ENCODE results near the gene TNFRSF19. TPM values are rescaled to one million over a fixed set of nuclear protein-coding genes. Genes with fewer than 3 reads are reported as not detected.
A peak's percentile ranks its signal among the peaks of the same experiment; 100 is the strongest.

Gene TNFRSF19
- total RNA-seq, 1 donor from 2014 or later, result not detected

DNA sequence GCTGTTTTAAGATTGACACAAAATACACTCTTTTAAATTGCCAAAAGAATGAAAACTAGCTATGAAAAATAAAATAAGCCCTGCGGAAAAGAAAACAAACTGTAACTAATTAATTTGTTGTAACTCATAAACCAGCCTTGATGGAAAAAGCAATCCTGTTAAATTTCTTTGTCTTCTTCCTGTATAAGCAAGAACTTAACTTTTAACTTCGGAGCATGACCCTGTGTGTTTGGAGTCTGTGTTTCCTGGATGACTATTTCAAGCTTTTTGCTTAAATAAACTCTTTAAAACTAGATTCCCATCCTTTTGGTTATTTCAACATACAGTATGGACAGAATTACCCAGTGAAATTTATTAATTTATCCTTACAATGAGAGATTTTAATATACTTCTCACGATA lies 122.6 kb downstream of the TNFRSF19 start:
- no peaks in the 10 kb centered on the region for H3K36me3 Mint-ChIP-seq (ENCODE audit: low read depth)
- intact Hi-C loops (cut with micrococcal nuclease), result no loop called here
- no peaks in the 10 kb centered on the region for H3K9me3 Mint-ChIP-seq
- H3K4me1 Mint-ChIP-seq, result peaks cover 9% of the 10 kb centered on the region
- no peak overlapping the region for H3K27ac Mint-ChIP-seq
- H3K4me3 Mint-ChIP-seq, result no peak overlapping the region
- peaks cover 3% of the 10 kb centered on the region for H3K27me3 Mint-ChIP-seq
- DNase-seq, result no peak

DNA sequence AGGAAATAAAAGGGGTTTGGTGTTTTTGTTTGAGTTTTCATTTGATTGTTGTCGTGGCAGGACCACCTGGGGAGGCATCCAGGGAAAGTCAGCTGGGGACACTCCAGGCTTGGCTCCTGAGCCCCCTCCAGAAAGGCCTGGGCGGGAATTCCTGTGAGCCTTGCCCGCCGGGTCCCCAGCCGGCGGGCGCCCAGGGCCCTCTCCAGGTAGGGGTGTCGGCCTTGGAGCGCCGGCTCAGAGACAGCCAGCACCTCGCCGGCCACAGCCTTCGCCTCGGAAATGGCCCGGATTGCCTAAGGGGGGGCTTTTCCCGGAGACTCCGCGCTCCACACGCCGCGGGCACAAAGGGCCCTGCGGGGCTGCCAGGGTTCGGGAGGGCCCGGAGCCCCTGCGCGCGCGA lies 125.0 kb downstream of the TNFRSF19 start:
- Mint-ChIP-seq H3K36me3 (ENCODE audit: low read depth) (no peaks in the 10 kb centered on the region), H3K27me3 (peaks cover 3% of the 10 kb centered on the region), H3K4me3 (no peak overlapping the region), H3K4me1 (peaks cover 10% of the 10 kb centered on the region), H3K9me3 (no peaks in the 10 kb centered on the region), H3K27ac (no peak overlapping the region)
- DNase-seq, result no peak
- intact Hi-C loops (cut with micrococcal nuclease), result loop anchor here (5.0 kb wide), 1 partner anchor 118 kb away; no protein-coding TSS in a partner anchor

DNA sequence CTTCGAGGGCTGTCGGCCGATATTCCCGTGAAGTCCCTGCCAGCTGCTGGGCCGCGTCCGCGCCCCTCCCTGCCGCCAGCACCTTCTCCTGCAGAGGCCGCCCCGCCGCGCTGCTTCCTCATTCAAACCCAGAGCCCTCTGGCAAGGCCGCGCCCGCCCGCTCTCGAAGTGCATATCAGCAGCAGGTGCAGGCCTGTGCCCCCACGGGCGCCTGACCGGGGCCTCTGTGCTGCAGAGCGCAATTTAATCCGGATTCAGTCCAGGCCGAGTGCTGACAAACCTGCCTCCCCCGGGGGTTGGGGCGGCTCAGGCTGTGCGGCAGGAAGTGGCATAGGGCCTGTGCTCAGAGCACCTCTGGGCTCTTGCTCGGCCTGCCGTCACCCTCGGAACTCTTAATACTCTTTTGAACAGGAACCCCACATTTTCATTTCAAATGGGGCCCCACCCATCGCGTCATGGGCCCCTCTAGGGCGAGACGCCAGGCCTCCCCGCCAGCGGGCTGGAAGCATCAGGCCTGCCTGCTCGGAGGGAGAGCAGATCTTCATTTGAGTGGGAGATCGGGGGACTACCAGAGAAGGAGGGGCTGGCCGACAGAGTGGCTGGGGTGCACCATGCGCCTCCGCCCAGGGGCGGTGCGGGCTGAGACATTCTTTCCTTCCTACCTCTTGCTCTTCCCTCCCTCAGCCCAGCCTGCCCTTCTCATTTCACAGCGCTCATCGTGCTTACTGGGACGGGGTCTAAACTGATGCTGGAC lies 125.7 kb downstream of the TNFRSF19 start:
- Mint-ChIP-seq H3K9me3 (no peaks in the 10 kb centered on the region), H3K36me3 (ENCODE audit: low read depth) (no peaks in the 10 kb centered on the region), H3K4me3 (peak overlapping the region; percentile 80), H3K4me1 (peaks cover 10% of the 10 kb centered on the region), H3K27me3 (peaks cover 3% of the 10 kb centered on the region), H3K27ac (peak overlapping the region; percentile 91)
- intact Hi-C loops (cut with micrococcal nuclease), result loop anchor here (5.0 kb wide), 1 partner anchor 119 kb away; no protein-coding TSS in a partner anchor
- peak; percentile 85 for DNase-seq

DNA sequence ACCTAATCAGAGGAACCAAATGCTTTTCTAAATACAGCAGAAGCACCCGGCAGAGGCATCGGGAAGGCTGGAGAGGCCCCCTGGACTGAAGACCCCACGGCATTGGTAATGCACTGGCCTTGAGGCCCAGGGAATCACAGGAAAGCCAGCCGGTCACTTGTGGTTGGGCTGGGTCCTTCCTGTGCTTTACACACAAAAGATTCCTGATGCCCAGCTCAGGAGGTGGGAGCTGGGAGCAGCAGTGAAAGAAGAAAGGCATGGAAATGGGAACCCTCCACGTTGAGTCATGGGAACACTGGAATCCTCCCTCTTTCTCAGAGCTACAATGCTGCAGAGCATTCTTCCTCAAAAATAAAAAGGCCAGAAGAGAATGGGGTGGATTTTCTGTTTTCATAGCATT lies 126.4 kb downstream of the TNFRSF19 start:
- Mint-ChIP-seq H3K9me3 (no peaks in the 10 kb centered on the region), H3K4me3 (no peak overlapping the region), H3K27ac (no peak overlapping the region), H3K4me1 (peaks cover 10% of the 10 kb centered on the region), H3K36me3 (ENCODE audit: low read depth) (no peaks in the 10 kb centered on the region), H3K27me3 (peaks cover 3% of the 10 kb centered on the region)
- intact Hi-C loops (cut with micrococcal nuclease), result loop anchor here (5.0 kb wide), 1 partner anchor 119 kb away; no protein-coding TSS in a partner anchor
- DNase-seq, result no peak

DNA sequence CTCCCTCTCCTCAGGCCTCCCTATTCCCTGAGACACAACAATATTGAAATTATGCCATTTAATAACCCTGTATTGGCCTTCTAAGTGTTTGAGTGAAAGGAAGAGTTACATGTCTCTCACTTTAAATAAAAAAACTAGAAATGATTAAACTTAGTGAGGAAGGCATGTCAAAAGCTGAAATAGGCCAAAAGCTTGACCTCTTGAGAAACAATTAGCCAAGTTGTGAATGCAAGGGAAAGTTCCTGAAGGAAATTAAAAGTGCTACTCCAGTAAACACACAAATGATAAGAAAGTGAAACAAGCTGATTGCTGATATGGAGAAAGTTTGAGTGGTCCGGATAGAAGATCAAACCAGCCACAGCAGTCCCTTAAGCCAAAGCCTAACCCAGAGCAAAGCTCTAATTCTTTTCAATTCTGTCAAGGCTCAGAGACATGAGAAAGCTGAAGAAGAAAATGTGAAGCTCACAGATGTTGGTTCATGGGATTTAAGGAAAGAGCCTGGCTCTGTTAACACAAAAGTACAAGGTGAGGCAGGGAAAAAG lies 127.6 kb downstream of the TNFRSF19 start:
- Mint-ChIP-seq H3K27ac (no peak overlapping the region), H3K36me3 (ENCODE audit: low read depth) (no peaks in the 10 kb centered on the region), H3K4me3 (no peak overlapping the region), H3K4me1 (peaks cover 10% of the 10 kb centered on the region), H3K9me3 (no peaks in the 10 kb centered on the region), H3K27me3 (no peaks in the 10 kb centered on the region)
- intact Hi-C loops (cut with micrococcal nuclease), result loop anchor here (5.0 kb wide), 1 partner anchor 121 kb away; no protein-coding TSS in a partner anchor
- DNase-seq, result no peak

DNA sequence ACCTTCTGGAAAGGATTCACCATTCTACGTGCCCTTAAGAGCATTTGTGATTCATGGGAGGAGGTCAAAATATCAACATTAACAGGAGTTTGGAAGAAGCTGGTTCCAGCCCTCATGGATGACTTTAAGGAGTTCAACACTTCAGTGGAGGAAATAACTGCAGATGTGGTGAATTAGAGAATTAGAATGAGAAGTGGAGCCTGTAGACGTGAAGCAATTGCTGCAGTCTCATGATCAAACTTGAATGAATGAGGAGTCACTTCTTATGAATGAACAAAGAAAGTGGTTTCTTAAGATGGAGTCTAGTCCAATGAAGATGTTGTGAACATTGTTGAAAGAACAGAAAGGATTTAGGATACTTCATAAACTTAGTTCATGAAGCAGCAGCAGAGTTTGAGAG lies 129.1 kb downstream of the TNFRSF19 start:
- intact Hi-C loops (cut with micrococcal nuclease), result loop anchor here (5.0 kb wide), 1 partner anchor 122 kb away; no protein-coding TSS in a partner anchor

DNA sequence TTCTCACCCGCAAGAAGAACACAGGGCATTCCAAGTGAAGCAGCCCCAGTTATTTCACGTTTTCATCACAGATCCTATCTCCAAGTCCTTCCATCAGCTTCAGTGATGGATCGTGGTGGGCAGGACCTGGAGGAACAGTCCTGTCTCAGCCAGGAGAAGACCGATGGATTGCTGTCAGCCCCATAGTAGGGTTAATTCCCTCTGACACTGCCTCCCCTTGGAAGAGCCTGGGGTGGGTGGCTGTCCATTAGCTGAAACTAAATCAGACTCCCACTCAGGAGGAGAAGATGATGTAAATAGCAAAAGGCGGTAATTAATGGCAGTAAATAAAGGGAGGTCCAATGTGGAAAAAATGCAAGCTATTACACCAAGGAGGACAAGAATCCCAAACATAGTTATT lies 131.0 kb downstream of the TNFRSF19 start:
- no peak for DNase-seq
- no peaks in the 10 kb centered on the region for H3K27me3 Mint-ChIP-seq
- intact Hi-C loops (cut with micrococcal nuclease), result no loop called here
- no peaks in the 10 kb centered on the region for H3K9me3 Mint-ChIP-seq
- peaks cover 4% of the 10 kb centered on the region for H3K4me1 Mint-ChIP-seq
- no peaks in the 10 kb centered on the region for H3K36me3 Mint-ChIP-seq (ENCODE audit: low read depth)
- no peak overlapping the region for H3K27ac Mint-ChIP-seq
- no peak overlapping the region for H3K4me3 Mint-ChIP-seq

More for the DNA sequence above, 129.1 kb downstream of the TNFRSF19 start:
- DNase-seq, result no peak
- H3K27ac Mint-ChIP-seq, result no peak overlapping the region
- H3K4me3 Mint-ChIP-seq, result no peak overlapping the region
- peaks cover 10% of the 10 kb centered on the region for H3K4me1 Mint-ChIP-seq
- H3K27me3 Mint-ChIP-seq, result no peaks in the 10 kb centered on the region
- no peaks in the 10 kb centered on the region for H3K9me3 Mint-ChIP-seq
- no peaks in the 10 kb centered on the region for H3K36me3 Mint-ChIP-seq (ENCODE audit: low read depth)

DNA sequence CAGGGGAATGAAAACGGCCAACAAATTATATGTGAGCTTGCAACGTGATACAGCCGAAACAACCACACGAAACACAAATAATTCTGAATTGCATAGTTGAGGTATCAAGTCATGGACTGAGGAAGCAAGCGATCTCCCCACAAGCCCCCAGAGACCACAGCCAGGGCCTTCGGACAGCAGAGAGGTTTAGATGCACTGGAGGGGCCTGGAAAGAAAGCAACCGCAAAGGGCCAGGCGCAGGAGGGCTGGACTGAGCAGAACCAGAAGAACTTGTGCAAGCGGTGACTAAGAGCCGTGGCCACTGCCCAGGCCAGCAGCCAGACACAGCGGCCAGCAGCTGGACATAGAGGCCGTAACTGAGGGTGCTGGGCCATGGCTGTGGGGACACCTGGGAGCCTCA lies 131.4 kb downstream of the TNFRSF19 start:
- intact Hi-C loops (cut with micrococcal nuclease), result no loop called here
- Mint-ChIP-seq H3K27ac (no peak overlapping the region), H3K27me3 (no peaks in the 10 kb centered on the region), H3K36me3 (ENCODE audit: low read depth) (no peaks in the 10 kb centered on the region), H3K4me1 (peaks cover 2% of the 10 kb centered on the region), H3K9me3 (no peaks in the 10 kb centered on the region), H3K4me3 (no peak overlapping the region)
- no peak for DNase-seq

DNA sequence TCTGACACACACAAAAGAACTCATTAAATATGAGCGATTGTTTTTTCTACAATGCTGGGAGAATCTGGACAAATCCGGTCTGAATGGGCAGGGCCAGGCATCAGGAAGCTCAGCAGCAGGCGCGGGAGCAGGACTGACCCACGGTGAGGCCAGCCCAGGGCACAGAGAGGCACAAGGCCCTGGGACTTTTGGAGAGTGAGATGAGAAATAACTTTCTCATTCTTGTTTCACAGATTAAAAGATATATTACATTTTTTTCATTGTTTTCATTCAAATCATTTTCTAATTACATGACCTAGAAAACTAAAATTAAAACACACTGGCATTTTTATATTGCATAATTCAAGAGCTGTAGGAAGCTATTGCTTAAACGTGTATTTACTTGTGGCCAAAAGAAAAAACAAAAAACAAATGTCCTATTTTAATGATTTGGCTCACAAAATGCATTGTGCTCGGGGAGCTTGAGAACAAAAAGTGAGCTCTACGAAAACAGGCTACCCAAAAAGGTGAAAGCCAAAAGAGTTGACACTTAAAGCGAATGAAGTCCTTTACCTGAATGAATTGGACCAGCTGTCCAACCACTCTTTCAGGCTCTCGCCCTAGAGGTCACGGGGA lies 133.1 kb downstream of the TNFRSF19 start:
- Mint-ChIP-seq H3K9me3 (no peaks in the 10 kb centered on the region), H3K27me3 (no peaks in the 10 kb centered on the region), H3K4me3 (no peak overlapping the region), H3K36me3 (ENCODE audit: low read depth) (no peaks in the 10 kb centered on the region), H3K27ac (no peak overlapping the region), H3K4me1 (no peaks in the 10 kb centered on the region)
- intact Hi-C loops (cut with micrococcal nuclease), result no loop called here
- DNase-seq, result no peak

DNA sequence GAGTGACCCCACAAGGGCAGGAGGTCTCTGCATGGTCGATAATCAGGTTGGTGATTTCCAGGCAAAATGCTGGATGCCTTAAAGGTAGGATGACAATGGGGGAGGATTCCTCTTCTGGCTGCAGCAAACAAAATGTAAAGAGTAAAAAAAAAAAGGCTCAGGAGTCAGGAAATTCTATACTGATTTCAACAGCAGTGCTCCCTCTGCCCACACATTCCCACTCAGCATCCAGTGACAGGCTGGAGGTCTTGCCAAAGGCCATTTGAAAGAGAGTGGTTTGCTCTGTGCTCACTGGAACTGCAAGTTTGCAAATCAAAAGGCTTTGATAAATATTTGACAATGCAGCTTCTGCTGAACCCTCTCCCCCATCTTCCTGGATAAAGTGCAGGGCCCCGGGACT lies 135.4 kb downstream of the TNFRSF19 start:
- intact Hi-C loops (cut with micrococcal nuclease), result no loop called here
- DNase-seq, result no peak
- no peaks in the 10 kb centered on the region for H3K36me3 Mint-ChIP-seq (ENCODE audit: low read depth)
- no peaks in the 10 kb centered on the region for H3K4me1 Mint-ChIP-seq
- no peak overlapping the region for H3K27ac Mint-ChIP-seq
- H3K27me3 Mint-ChIP-seq, result no peaks in the 10 kb centered on the region
- no peaks in the 10 kb centered on the region for H3K9me3 Mint-ChIP-seq
- H3K4me3 Mint-ChIP-seq, result no peak overlapping the region

DNA sequence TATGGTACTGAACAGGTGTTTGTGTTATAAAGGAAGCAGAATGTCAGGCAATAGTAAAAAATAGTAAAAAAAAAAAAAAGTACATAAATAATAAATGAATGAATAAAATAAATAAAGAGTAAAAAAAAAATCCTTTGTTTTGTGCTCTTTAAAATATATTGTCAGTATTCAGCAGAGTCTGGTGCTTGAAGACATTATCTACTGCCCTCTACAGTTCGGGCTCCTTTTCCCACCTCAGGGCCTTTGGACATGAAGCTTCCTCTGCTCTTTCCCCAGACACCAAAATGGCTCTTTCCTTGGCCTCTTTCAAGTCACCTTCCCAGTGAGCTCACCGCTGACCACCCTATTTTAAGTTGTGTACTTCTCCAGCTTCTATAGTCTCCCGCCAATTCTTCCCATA lies 137.5 kb downstream of the TNFRSF19 start:
- no peaks in the 10 kb centered on the region for H3K36me3 Mint-ChIP-seq (ENCODE audit: low read depth)
- no peak overlapping the region for H3K4me3 Mint-ChIP-seq
- peak; percentile 58 for DNase-seq
- peaks cover 5% of the 10 kb centered on the region for H3K27me3 Mint-ChIP-seq
- intact Hi-C loops (cut with micrococcal nuclease), result no loop called here
- no peaks in the 10 kb centered on the region for H3K4me1 Mint-ChIP-seq
- H3K9me3 Mint-ChIP-seq, result peaks cover 4% of the 10 kb centered on the region
- no peak overlapping the region for H3K27ac Mint-ChIP-seq

DNA sequence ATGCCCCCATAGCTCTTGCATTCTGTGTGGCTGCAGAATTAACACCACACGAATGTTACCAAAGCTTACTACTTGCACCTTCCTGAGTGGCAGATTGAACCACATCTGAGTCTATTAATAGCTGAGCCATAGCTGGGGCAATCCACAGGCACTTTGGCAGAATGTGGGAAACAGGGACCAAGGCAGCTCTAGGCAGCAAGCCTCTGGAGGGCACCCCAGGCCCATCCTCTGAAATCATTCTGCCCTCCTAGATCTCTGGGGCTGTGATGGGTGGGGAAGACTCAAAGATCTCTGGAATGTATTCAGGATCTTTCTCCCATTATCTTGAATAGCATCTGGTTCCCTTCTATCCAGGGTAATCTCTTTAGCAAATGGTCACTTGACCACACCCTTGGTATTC lies 139.3 kb downstream of the TNFRSF19 start:
- Mint-ChIP-seq H3K27ac (no peak overlapping the region), H3K36me3 (ENCODE audit: low read depth) (no peaks in the 10 kb centered on the region), H3K4me1 (no peaks in the 10 kb centered on the region), H3K27me3 (peaks cover 18% of the 10 kb centered on the region), H3K4me3 (no peak overlapping the region), H3K9me3 (peaks cover 4% of the 10 kb centered on the region)
- DNase-seq, result peak; percentile 44
- intact Hi-C loops (cut with micrococcal nuclease), result no loop called here

DNA sequence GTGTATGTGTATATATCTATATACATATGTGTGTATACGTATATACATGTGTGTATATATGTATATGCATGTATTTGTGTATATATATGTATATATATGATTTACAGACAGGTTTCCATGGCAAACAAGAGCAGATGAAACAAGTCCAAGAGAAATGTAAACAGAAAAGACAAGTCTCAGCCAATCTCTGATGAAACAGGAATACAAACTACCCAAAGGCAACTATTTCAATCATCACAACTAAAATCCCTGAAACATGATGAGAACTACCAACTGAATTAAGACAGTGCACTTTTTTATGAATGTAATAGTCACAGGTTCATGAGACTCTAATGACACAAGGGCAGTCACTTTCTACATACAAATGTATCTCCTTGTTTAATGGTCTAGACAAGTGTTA lies 140.2 kb downstream of the TNFRSF19 start:
- Mint-ChIP-seq H3K36me3 (ENCODE audit: low read depth) (no peaks in the 10 kb centered on the region), H3K27ac (no peak overlapping the region), H3K9me3 (peaks cover 4% of the 10 kb centered on the region), H3K27me3 (peaks cover 19% of the 10 kb centered on the region), H3K4me3 (no peak overlapping the region), H3K4me1 (no peaks in the 10 kb centered on the region)
- DNase-seq, result no peak
- intact Hi-C loops (cut with micrococcal nuclease), result no loop called here

DNA sequence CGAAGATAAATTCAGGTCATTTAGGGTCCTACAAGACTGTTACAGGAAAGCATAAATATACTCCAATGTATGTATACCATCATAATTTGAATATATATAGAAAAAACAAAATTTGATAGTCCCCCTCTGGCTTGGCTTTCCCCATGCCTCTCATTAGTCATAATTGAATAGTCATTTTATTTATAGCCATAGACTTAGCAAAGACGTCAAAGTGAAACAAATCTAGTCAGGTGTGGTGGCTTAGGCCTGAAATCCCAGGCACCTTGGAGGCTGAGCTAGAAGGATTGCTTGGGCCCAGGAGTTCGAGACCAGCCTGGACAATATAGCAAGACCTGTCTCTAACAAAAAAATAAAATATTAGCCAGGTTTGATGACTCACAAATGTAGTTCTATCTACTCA lies 141.1 kb downstream of the TNFRSF19 start:
- Mint-ChIP-seq H3K36me3 (ENCODE audit: low read depth) (no peaks in the 10 kb centered on the region), H3K27me3 (peaks cover 19% of the 10 kb centered on the region), H3K4me3 (no peak overlapping the region), H3K27ac (no peak overlapping the region), H3K4me1 (no peaks in the 10 kb centered on the region), H3K9me3 (peaks cover 4% of the 10 kb centered on the region)
- intact Hi-C loops (cut with micrococcal nuclease), result no loop called here
- no peak for DNase-seq
